Neural cell (in vitro differentiated cells): ENCODE data around the gene BEND7. TPM values are rescaled to one million over a fixed set of nuclear protein-coding genes. Genes with fewer than 3 reads are reported as not detected.
"Not testable (repeated sequence)": the region's sequence is repeated elsewhere in the genome, so short reads cannot be mapped to it uniquely, and the experiment has no call there.

Source experiments
- H2AFZ ChIP-seq: fragments of 200-600, 300-800 bp; sonication (generic), shearing (Covaris generic); 2 replicates; pipeline ENCODE4 v1.6.0; 2014; ENCODE audit warnings: low read depth, mild to moderate bottlenecking, antibody characterized with exemption, low read length, moderate library complexity
- H3F3A ChIP-seq: fragments of 200-600 bp; shearing (Covaris generic); 2 replicates; pipeline ENCODE4 v1.6.1; 2016; ENCODE audit warnings: mild to moderate bottlenecking, moderate library complexity, mixed read lengths, antibody characterized with exemption, low read length; ENCODE audit not compliant: insufficient read depth, poor library complexity, severe bottlenecking
- H3K27ac ChIP-seq: fragments of 200-600, 300-800 bp; sonication (generic), shearing (Covaris generic); 2 replicates; pipeline ENCODE4 v1.5.1; 2014; ENCODE audit warnings: mild to moderate bottlenecking, low read length, moderate library complexity
- H3K27me3 ChIP-seq: fragments of 300-800, 200-600 bp; sonication (generic), shearing (Covaris generic); 2 replicates; pipeline ENCODE4 v1.6.0; 2014; ENCODE audit warnings: mild to moderate bottlenecking, low read depth, low read length, moderate library complexity; ENCODE audit not compliant: insufficient read depth
- H3K36me3 ChIP-seq: fragments of 300-800, 200-600 bp; sonication (generic), shearing (Covaris generic); 2 replicates; pipeline ENCODE4 v1.5.1; 2014; ENCODE audit warnings: mild to moderate bottlenecking, antibody characterized with exemption, low read length, moderate library complexity; ENCODE audit not compliant: insufficient read depth
- H3K4me2 ChIP-seq: fragments of 300-800, 200-600 bp; sonication (generic), shearing (Covaris generic); 2 replicates; pipeline ENCODE4 v1.6.0; 2014; ENCODE audit warnings: mild to moderate bottlenecking, low read length
- H3K4me3 ChIP-seq: fragments of 300-800, 200-600 bp; sonication (generic), shearing (Covaris generic); 2 replicates; pipeline ENCODE4 v1.5.1; 2014; ENCODE audit warnings: mild to moderate bottlenecking, low read length, moderate library complexity
- H3K79me2 ChIP-seq: fragments of 200-600 bp; shearing (Covaris generic); replicated peaks from 2 replicates; pipeline ENCODE4 v1.6.0; 2014; ENCODE audit warnings: mild to moderate bottlenecking, low read length, moderate library complexity; ENCODE audit not compliant: insufficient read depth
- H3K9ac ChIP-seq: fragments of 300-800, 200-600 bp; sonication (generic), shearing (Covaris generic); 2 replicates; pipeline ENCODE4 v1.6.1; 2016; ENCODE audit warnings: mild to moderate bottlenecking, low read length, mixed read lengths
- H3K9me2 ChIP-seq: fragments of 200-600 bp; shearing (Covaris generic); 2 replicates; pipeline ENCODE4 v1.6.1; 2016; ENCODE audit warnings: mild to moderate bottlenecking, low read length, mixed read lengths; ENCODE audit not compliant: insufficient read depth
- H3K9me3 ChIP-seq: fragments of 200-600, 300-800 bp; sonication (generic), shearing (Covaris generic); 2 replicates; pipeline ENCODE4 v1.6.1; 2016; ENCODE audit warnings: mild to moderate bottlenecking, mixed run types, low read length, moderate library complexity, mixed read lengths
- H4K20me1 ChIP-seq: fragments of 200-600 bp; shearing (Covaris generic); 2 replicates; pipeline ENCODE4 v1.6.1; 2016; ENCODE audit warnings: mild to moderate bottlenecking, mixed run types; ENCODE audit not compliant: insufficient read depth
- EP300 ChIP-seq: fragments of 450-650 bp; conservative IDR thresholded peaks from 2 replicates; pipeline ENCODE4 v1.6.1; 2014; ENCODE audit warnings: antibody characterized with exemption, mild to moderate bottlenecking, moderate library complexity; ENCODE audit not compliant: poor library complexity, severe bottlenecking
- EZH2 ChIP-seq: fragments of 200-600, 300-800 bp; shearing (Covaris generic), sonication (generic); IDR thresholded peaks from 2 replicates; pipeline ENCODE4 v1.6.1; 2014; ENCODE audit warnings: antibody characterized with exemption, low read length, borderline replicate concordance, mild to moderate bottlenecking; ENCODE audit not compliant: insufficient read depth, poor library complexity, severe bottlenecking
- MXI1 ChIP-seq: fragments of 450-650 bp; conservative IDR thresholded peaks from 2 replicates; pipeline ENCODE4 v1.6.1; 2014; ENCODE audit warnings: antibody characterized with exemption, mild to moderate bottlenecking; ENCODE audit not compliant: poor library complexity, severe bottlenecking
- POLR2AphosphoS5 ChIP-seq: IDR thresholded peaks from 2 replicates; pipeline ENCODE4 v1.6.1; 2012
- RAD21 ChIP-seq: fragments of 450-650 bp; conservative IDR thresholded peaks from 2 replicates; pipeline ENCODE4 v1.6.1; 2014; ENCODE audit warnings: antibody characterized with exemption, mild to moderate bottlenecking, moderate library complexity
- SMC3 ChIP-seq: fragments of 450-650 bp; conservative IDR thresholded peaks from 2 replicates; pipeline ENCODE4 v1.6.1; 2014; ENCODE audit warnings: antibody characterized with exemption, mild to moderate bottlenecking, moderate library complexity; ENCODE audit not compliant: poor library complexity
- TAF1 ChIP-seq: IDR thresholded peaks from 2 replicates; pipeline ENCODE4 v1.6.1; 2012; ENCODE audit warnings: low read depth
- polyA plus RNA-seq: library from polyadenylated mRNA; depleted of rRNA; stranded (reverse); fragments of >200 nt; gene quantifications from 2 replicates; pipeline ENCODE4 v1.2.3, GENCODE V29; 2014
- TF ChIP-seq, protein P1 (sequence below): fragments of 450-650 bp; IDR thresholded peaks from 2 replicates; pipeline ENCODE4 v1.5.1; 2014; ENCODE audit warnings: antibody characterized with exemption, mild to moderate bottlenecking, moderate library complexity; ENCODE audit not compliant: poor library complexity, severe bottlenecking
- TF ChIP-seq, protein P2 (sequence below): IDR thresholded peaks from 2 replicates; pipeline ENCODE4 v1.6.1; 2012; ENCODE audit warnings: borderline replicate concordance

Gene BEND7
- polyA plus RNA-seq, 1 donor from 2014 or later: 5.1 TPM

DNA sequence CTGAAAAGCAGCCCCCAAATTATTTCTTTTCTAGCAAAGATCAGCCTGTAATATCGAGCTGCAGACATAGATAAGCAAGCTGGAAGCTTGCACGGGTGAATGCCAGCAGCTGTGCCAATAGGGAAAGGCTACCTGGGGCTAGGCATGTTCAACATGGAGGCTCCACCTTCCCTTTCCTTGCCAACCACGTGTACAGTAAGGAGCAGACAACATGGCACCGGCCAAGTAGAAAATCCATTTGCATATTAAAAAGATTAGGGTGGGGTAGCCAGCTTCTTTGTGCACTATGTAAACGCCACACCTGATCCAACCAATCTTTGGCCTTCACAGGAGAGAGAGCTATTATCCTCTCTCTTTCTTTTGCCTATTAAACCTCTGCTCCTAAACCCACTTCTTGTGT lies 124.0 kb downstream of the BEND7 start:
- TF ChIP-seq EP300 (no peak), EZH2 (no peak), RAD21 (no peak), MXI1 (no peak), TAF1 (no peak)
- TF ChIP-seq, protein P1, sequence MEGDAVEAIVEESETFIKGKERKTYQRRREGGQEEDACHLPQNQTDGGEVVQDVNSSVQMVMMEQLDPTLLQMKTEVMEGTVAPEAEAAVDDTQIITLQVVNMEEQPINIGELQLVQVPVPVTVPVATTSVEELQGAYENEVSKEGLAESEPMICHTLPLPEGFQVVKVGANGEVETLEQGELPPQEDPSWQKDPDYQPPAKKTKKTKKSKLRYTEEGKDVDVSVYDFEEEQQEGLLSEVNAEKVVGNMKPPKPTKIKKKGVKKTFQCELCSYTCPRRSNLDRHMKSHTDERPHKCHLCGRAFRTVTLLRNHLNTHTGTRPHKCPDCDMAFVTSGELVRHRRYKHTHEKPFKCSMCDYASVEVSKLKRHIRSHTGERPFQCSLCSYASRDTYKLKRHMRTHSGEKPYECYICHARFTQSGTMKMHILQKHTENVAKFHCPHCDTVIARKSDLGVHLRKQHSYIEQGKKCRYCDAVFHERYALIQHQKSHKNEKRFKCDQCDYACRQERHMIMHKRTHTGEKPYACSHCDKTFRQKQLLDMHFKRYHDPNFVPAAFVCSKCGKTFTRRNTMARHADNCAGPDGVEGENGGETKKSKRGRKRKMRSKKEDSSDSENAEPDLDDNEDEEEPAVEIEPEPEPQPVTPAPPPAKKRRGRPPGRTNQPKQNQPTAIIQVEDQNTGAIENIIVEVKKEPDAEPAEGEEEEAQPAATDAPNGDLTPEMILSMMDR: no peak
- Histone ChIP-seq H4K20me1 (no peaks in the 10 kb centered on the region), H3K27ac (no peak overlapping the region), H3K36me3 (no peaks in the 10 kb centered on the region), H3K4me2 (no peak overlapping the region), H2AFZ (no peak overlapping the region), H3K9me3 (no peaks in the 10 kb centered on the region), H3K27me3 (no peaks in the 10 kb centered on the region), H3K9me2 (no peaks in the 10 kb centered on the region), H3K9ac (no peak overlapping the region), H3K4me3 (no peak overlapping the region), H3K79me2 (no peaks in the 10 kb centered on the region), H3F3A (no peaks in the 10 kb centered on the region)

DNA sequence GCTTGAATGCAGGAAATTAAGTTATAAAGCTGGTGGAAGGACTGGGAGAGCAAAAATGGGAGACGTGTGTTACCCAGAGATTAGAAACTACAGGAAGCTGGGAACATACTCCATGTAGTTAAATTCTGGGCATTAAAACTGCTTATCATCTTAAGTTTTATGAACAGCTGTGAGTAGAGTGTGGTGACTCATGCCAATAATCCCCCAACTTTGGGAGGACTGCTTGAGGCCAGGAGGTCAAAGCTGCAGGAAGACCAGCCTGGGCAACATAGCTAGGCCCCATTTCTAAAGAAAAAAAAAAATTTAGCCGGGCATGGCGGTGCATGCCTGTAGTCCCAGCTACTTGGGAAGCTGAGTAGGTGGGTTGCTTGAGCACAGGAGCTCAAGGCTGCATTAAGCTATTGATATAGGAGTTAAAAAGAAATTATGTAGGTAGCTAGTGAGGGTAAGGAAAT lies 124.5 kb downstream of the BEND7 start:
- Histone ChIP-seq H3K9me2 (no peaks in the 10 kb centered on the region), H3K79me2 (no peaks in the 10 kb centered on the region), H3K9ac (no peak overlapping the region), H3K27ac (no peak overlapping the region), H3K27me3 (no peaks in the 10 kb centered on the region), H4K20me1 (no peaks in the 10 kb centered on the region), H3K9me3 (no peaks in the 10 kb centered on the region), H3K4me3 (no peak overlapping the region), H3F3A (no peaks in the 10 kb centered on the region), H3K4me2 (no peak overlapping the region), H3K36me3 (no peaks in the 10 kb centered on the region), H2AFZ (no peak overlapping the region)
- TF ChIP-seq RAD21 (no peak), TAF1 (no peak), POLR2AphosphoS5 (no peak), MXI1 (no peak), SMC3 (no peak), EP300 (no peak), EZH2 (no peak)
- TF ChIP-seq, protein P1: no peak
- TF ChIP-seq, protein P2, sequence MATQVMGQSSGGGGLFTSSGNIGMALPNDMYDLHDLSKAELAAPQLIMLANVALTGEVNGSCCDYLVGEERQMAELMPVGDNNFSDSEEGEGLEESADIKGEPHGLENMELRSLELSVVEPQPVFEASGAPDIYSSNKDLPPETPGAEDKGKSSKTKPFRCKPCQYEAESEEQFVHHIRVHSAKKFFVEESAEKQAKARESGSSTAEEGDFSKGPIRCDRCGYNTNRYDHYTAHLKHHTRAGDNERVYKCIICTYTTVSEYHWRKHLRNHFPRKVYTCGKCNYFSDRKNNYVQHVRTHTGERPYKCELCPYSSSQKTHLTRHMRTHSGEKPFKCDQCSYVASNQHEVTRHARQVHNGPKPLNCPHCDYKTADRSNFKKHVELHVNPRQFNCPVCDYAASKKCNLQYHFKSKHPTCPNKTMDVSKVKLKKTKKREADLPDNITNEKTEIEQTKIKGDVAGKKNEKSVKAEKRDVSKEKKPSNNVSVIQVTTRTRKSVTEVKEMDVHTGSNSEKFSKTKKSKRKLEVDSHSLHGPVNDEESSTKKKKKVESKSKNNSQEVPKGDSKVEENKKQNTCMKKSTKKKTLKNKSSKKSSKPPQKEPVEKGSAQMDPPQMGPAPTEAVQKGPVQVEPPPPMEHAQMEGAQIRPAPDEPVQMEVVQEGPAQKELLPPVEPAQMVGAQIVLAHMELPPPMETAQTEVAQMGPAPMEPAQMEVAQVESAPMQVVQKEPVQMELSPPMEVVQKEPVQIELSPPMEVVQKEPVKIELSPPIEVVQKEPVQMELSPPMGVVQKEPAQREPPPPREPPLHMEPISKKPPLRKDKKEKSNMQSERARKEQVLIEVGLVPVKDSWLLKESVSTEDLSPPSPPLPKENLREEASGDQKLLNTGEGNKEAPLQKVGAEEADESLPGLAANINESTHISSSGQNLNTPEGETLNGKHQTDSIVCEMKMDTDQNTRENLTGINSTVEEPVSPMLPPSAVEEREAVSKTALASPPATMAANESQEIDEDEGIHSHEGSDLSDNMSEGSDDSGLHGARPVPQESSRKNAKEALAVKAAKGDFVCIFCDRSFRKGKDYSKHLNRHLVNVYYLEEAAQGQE: no peak

DNA sequence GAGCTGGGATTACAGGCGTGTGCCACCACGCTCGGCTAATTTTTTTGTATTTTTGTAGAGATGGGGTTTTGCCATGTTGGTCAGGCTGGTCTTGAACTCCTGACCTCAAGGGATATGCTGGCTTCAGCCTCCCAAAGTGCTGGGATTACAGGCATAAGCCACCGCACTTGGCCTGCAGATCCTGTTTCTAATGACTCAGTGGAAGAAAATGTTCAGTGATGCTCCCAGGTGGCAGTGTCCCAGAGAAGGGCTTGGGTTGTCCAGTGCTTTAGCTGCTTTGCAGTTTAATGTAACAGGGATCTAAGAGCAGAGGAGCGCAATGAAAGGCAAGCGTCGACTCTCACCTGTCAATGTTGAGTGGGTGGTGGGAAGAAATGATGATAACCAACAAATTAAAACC lies 125.4 kb downstream of the BEND7 start:
- not testable (repeated sequence) for H3K9me2 ChIP-seq, H4K20me1 ChIP-seq, H3K4me3 ChIP-seq, H2AFZ ChIP-seq, H3K27ac ChIP-seq, H3K27me3 ChIP-seq, H3F3A ChIP-seq, H3K4me2 ChIP-seq, H3K9ac ChIP-seq, H3K9me3 ChIP-seq, H3K36me3 ChIP-seq, H3K79me2 ChIP-seq
